Panc1 (cell line): ENCODE measurements around the gene GLIS1. TPM values are rescaled to one million over a fixed set of nuclear protein-coding genes. Genes with fewer than 3 reads are reported as not detected.

Experiments used
- ATAC-seq: fragments of 200-7000 bp; cut with Tn5 transposase; 2 replicates; pipeline ENCODE4 v1.9.1; 2020; ENCODE audit warnings: mild to moderate bottlenecking, moderate library complexity
- BruUV-seq: library from RNA; stranded (reverse); fragments of 400-500 nt; replicated peaks from 2 replicates; lab custom pipeline; 2021; lab: Mats Ljungman, UMichigan
- CTCF ChIA-PET: fragments of 300-600 bp; sonication (Branson Sonifier 250); formaldehyde crosslinking; loops from one replicate; lab custom pipeline; 2022; ENCODE audit warnings: antibody characterized with exemption; lab: Charles Lee
- POLR2A ChIA-PET: fragments of 300-600 bp; sonication (Branson Sonifier 250); formaldehyde crosslinking; loops from one replicate; lab custom pipeline; 2022; ENCODE audit warnings: antibody characterized with exemption; lab: Charles Lee
- DNase-seq: peaks from one replicate; pipeline ENCODE4 v3.0.0-alpha.2; 2010; ENCODE audit warnings: low read depth, low spot score
- H3K27ac ChIP-seq: 2 replicates; pipeline ENCODE4 v1.5.1; 2011; ENCODE audit warnings: mild to moderate bottlenecking, low read length, inconsistent platforms
- H3K27me3 ChIP-seq: fragments of 200-500 bp; sonication (Bioruptor generic); 2 replicates; pipeline ENCODE4 v1.6.0; 2014; ENCODE audit warnings: low read length, inconsistent platforms; ENCODE audit not compliant: control insufficient read depth, insufficient read depth
- H3K36me3 ChIP-seq: fragments of 200-500 bp; sonication (Bioruptor generic); 2 replicates; pipeline ENCODE4 v1.5.1; 2014; ENCODE audit warnings: inconsistent platforms, mild to moderate bottlenecking, low read length, moderate library complexity; ENCODE audit not compliant: control insufficient read depth, insufficient read depth
- H3K4me1 ChIP-seq: 2 replicates; pipeline ENCODE4 v1.5.1; 2011; ENCODE audit warnings: inconsistent platforms, mild to moderate bottlenecking, low read length, moderate library complexity; ENCODE audit not compliant: control insufficient read depth, insufficient read depth
- H3K4me3 ChIP-seq, 2 experiments: 2 replicates each; pipeline ENCODE4 v1.5.1; 2011 to 2012; ENCODE audit warnings: low read depth in 2 of 2, low read length in 2 of 2, mild to moderate bottlenecking in 2 of 2, inconsistent platforms in 1 of 2, moderate library complexity in 1 of 2
- H3K9me3 ChIP-seq: fragments of 200-500 bp; sonication (Bioruptor generic); 2 replicates; pipeline ENCODE4 v1.5.1; 2014; ENCODE audit warnings: low read depth, mild to moderate bottlenecking, inconsistent platforms, low read length, moderate library complexity; ENCODE audit not compliant: control insufficient read depth, insufficient read depth
- POLR2AphosphoS5 ChIP-seq: IDR thresholded peaks from 2 replicates; pipeline ENCODE4 v1.6.1; 2012; ENCODE audit warnings: mild to moderate bottlenecking, low read depth, low read length, moderate library complexity
- REST ChIP-seq, 2 experiments: IDR thresholded peaks; 2 replicates each; pipeline ENCODE4 v1.6.1; 2011 to 2012; ENCODE audit warnings: low read depth in 2 of 2, control low read depth in 1 of 2, low read length in 1 of 2, mild to moderate bottlenecking in 1 of 2, moderate library complexity in 1 of 2; ENCODE audit not compliant: insufficient read depth in 1 of 2
- SIN3A ChIP-seq: IDR thresholded peaks from 2 replicates; pipeline ENCODE4 v1.6.1; 2012; ENCODE audit warnings: low read depth, mild to moderate bottlenecking, low read length, moderate library complexity, borderline replicate concordance; ENCODE audit not compliant: insufficient read depth
- TCF7L2 ChIP-seq: IDR thresholded peaks from 2 replicates; pipeline ENCODE4 v1.6.1; 2011; ENCODE audit warnings: mild to moderate bottlenecking, low read depth, low read length, inconsistent platforms
- in situ Hi-C: cut with HindIII; loops from 2 replicates; pipeline ENCODE4 v1.10.0; 2016; ENCODE audit warnings: low sequenced_read_pairs, low pct_unique_long_range_greater_than_20kb
- intact Hi-C: fragments of 100-400 bp; cut with micrococcal nuclease; formaldehyde crosslinking; loops from one replicate; pipeline ENCODE4 v1.10.0; 2022; ENCODE audit not compliant: unreplicated experiment
- total RNA-seq: library from RNA; stranded (reverse); gene quantifications from one replicate; pipeline ENCODE4 v1.2.1, GENCODE V29; 2021; ENCODE audit not compliant: unreplicated experiment
- TF ChIP-seq, protein P1 (sequence below): fragments of 450-650 bp; IDR thresholded peaks from 2 replicates; pipeline ENCODE4 v1.5.1; 2017; ENCODE audit warnings: mild to moderate bottlenecking

The GLIS1 gene
- total RNA-seq, 1 experiment from 2014 or later, result 0.28 TPM

GRCh38 chr1:53653200-53653575 is 85.8 kb downstream of the GLIS1 start:
- DNase-seq (no peak), ATAC-seq (no peak)
- no peak overlapping the region for H3K4me3 ChIP-seq
- intact Hi-C loops (no loop called here), in situ Hi-C loops (no loop called here)
- TF ChIP-seq, protein P1, sequence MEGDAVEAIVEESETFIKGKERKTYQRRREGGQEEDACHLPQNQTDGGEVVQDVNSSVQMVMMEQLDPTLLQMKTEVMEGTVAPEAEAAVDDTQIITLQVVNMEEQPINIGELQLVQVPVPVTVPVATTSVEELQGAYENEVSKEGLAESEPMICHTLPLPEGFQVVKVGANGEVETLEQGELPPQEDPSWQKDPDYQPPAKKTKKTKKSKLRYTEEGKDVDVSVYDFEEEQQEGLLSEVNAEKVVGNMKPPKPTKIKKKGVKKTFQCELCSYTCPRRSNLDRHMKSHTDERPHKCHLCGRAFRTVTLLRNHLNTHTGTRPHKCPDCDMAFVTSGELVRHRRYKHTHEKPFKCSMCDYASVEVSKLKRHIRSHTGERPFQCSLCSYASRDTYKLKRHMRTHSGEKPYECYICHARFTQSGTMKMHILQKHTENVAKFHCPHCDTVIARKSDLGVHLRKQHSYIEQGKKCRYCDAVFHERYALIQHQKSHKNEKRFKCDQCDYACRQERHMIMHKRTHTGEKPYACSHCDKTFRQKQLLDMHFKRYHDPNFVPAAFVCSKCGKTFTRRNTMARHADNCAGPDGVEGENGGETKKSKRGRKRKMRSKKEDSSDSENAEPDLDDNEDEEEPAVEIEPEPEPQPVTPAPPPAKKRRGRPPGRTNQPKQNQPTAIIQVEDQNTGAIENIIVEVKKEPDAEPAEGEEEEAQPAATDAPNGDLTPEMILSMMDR, result no peak
- no peak for TF ChIP-seq REST (IDR thresholded peaks at IDR 0.05; ENCODE audit: insufficient read depth in 1 of 2, low read depth in 2 of 2, low read length in 1 of 2)
- no peak for TF ChIP-seq SIN3A
- TF ChIP-seq POLR2AphosphoS5, result no peak
- TF ChIP-seq TCF7L2, result no peak
- ChIA-PET CTCF (no interaction called here), POLR2A (no interaction called here)
- no peaks in the 10 kb centered on the region for H3K9me3 ChIP-seq
- H3K4me1 ChIP-seq, result no peaks in the 10 kb centered on the region
- H3K27me3 ChIP-seq, result peaks cover 12% of the 10 kb centered on the region; the same call in 1 of the 2 replicates
- no peak overlapping the region for H3K27ac ChIP-seq
- no TSS peak for BruUV-seq
- no peaks in the 10 kb centered on the region for H3K36me3 ChIP-seq

GRCh38 chr1:53652441-53653199 is 86.3 kb downstream of the GLIS1 start:
- DNase-seq (no peak), ATAC-seq (no peak)
- H3K27ac ChIP-seq, result no peak overlapping the region
- no peak overlapping the region for H3K4me3 ChIP-seq
- POLR2A ChIA-PET, result no interaction called here
- TF ChIP-seq SIN3A, result no peak
- no TSS peak for BruUV-seq
- in situ Hi-C loops, result no loop called here
- H3K27me3 ChIP-seq, result peaks cover 12% of the 10 kb centered on the region; the same call in 1 of the 2 replicates
- no peaks in the 10 kb centered on the region for H3K9me3 ChIP-seq
- CTCF ChIA-PET, result no interaction called here
- intact Hi-C loops, result no loop called here
- H3K4me1 ChIP-seq, result no peaks in the 10 kb centered on the region
- no peaks in the 10 kb centered on the region for H3K36me3 ChIP-seq

DNA sequence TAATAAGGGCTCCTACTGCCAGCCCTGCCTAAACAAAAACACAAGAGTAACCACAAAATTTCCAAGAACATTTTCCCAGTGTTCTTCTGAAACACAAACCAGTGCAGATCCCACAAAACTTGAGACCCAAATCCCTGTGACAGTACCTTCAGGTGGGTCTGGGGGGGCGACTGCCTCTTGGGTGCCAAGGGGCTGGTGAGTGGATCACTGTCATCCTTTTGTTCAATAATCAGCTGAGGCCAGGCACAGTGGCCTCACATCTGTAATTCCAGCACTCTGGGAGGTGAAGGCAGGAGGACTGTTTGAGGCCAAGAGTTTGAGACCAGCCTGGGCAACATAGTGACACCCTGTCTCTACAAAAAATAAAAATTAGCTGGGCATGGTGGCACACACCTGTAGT is 87.6 kb downstream of the GLIS1 start:
- intact Hi-C loops (no loop called here), in situ Hi-C loops (no loop called here)
- no TSS peak for BruUV-seq
- no peaks in the 10 kb centered on the region for H3K36me3 ChIP-seq
- H3K4me3 ChIP-seq, result no peak overlapping the region
- H3K27me3 ChIP-seq, result peaks cover 18% of the 10 kb centered on the region
- POLR2A ChIA-PET, result no interaction called here
- no peaks in the 10 kb centered on the region for H3K9me3 ChIP-seq
- CTCF ChIA-PET, result no interaction called here
- ATAC-seq (no peak), DNase-seq (no peak)
- H3K4me1 ChIP-seq, result no peaks in the 10 kb centered on the region
- TF ChIP-seq SIN3A (no peak), REST (IDR thresholded peaks at IDR 0.05; ENCODE audit: insufficient read depth in 1 of 2, low read depth in 2 of 2, low read length in 1 of 2) (no peak), POLR2AphosphoS5 (no peak), TCF7L2 (no peak)
- TF ChIP-seq, protein P1, result no peak
- H3K27ac ChIP-seq, result no peak overlapping the region
